Neuron (in vitro differentiated cells): ENCODE data around the gene TCF23.
"Not testable (repeated sequence)": the region's sequence is repeated elsewhere in the genome, so short reads cannot be mapped to it uniquely, and the experiment has no call there.

Experiments used
- H2AFZ ChIP-seq: one replicate; pipeline ENCODE4 v1.6.1; 2013; ENCODE audit warnings: low read depth, mild to moderate bottlenecking, inconsistent platforms, low read length, moderate library complexity
- H3K27me3 ChIP-seq: one replicate; pipeline ENCODE4 v1.6.1; 2013; ENCODE audit warnings: low read length; ENCODE audit not compliant: insufficient read depth
- H3K36me3 ChIP-seq: one replicate; pipeline ENCODE4 v1.6.1; 2013; ENCODE audit warnings: low read length; ENCODE audit not compliant: insufficient read depth
- H3K4me1 ChIP-seq: one replicate; pipeline ENCODE4 v1.6.1; 2013; ENCODE audit warnings: low read length; ENCODE audit not compliant: insufficient read depth
- H3K4me3 ChIP-seq: 2 replicates; pipeline ENCODE4 v1.5.1; 2013; ENCODE audit warnings: mild to moderate bottlenecking, low read length, moderate library complexity
- H3K9me3 ChIP-seq: one replicate; pipeline ENCODE4 v1.6.1; 2013; ENCODE audit warnings: low read length

The TCF23 gene

GRCh38 chr2:27175330-27175729, 26.5 kb downstream of the TCF23 start:
- no peaks in the 10 kb centered on the region for H3K9me3 ChIP-seq
- H2AFZ ChIP-seq = no peak overlapping the region
- H3K4me3 ChIP-seq = no peak overlapping the region
- H3K4me1 ChIP-seq = no peaks in the 10 kb centered on the region
- H3K27me3 ChIP-seq = peaks cover 32% of the 10 kb centered on the region
- H3K36me3 ChIP-seq = no peaks in the 10 kb centered on the region

DNA sequence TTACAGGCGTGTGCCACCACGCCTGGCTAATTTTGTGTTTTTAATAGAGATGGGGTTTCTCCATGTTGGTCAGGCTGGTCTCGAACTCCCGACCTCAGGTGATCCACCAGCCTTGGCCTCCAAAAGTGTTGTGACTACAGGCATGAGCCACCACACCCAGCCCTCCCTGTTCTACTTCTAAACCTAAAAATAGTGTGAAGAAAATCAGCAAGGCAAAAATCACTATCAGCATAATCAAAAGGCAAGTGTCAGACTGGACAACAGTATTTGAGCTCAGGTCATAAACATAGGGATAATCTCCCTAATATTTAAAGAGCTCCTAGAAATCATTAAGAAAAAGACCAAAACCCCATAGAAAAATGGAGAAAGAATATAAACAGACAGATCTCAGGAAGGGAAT, 27.0 kb downstream of the TCF23 start:
- H3K4me3 ChIP-seq, H3K4me1 ChIP-seq: not testable (repeated sequence)
- peaks cover 34% of the 10 kb centered on the region for H3K27me3 ChIP-seq

DNA sequence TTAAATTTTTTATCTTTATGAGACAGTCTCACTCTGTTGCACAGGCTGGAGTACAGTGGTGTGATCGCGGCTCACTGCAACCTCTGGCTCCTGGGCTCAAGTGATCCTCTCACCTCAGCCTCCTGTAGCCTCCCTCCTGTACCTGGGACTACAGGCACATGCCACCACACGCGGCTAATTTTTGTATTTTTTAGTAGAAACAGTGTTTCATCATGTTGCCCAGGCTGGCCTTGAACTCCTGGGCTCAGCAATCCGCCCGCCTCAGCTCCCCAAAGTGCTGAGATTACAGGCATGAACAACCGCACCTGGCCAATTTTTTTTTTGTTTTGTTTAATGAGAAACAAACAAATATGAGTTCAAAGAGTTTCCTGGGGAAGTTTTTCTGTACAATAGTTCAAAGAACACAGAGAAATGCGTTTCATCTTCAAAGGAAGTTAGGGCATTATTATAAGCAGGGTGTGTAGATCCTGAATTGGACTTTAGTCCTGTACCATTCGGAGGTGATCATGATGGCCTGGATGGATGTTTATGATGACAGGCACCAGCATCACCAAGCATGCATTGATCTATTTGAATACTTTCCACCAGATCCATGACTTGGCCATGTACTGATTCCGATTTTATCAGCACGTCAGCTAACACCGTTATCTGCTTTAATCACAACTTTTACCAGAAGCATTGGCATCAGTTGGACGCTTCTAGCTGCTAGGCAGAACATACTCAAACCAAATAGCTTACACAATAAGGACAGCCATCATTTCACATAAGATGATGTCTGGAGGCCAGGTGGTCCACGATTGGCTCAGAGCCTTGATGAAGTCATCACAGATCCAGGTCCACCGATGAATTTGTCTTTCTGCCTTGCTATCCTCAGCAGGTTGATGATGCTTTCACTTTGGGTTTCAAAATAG, 28.9 kb downstream of the TCF23 start:
- Histone ChIP-seq H3K4me3 (no peak overlapping the region), H3K27me3 (peaks cover 27% of the 10 kb centered on the region), H3K36me3 (no peaks in the 10 kb centered on the region), H2AFZ (no peak overlapping the region), H3K4me1 (peaks cover 4% of the 10 kb centered on the region), H3K9me3 (no peaks in the 10 kb centered on the region)

More for the DNA sequence above, 27.0 kb downstream of the TCF23 start:
- H3K36me3 ChIP-seq, H2AFZ ChIP-seq, H3K9me3 ChIP-seq: not testable (repeated sequence)

GRCh38 chr2:27178469-27178868, 29.7 kb downstream of the TCF23 start:
- peaks cover 4% of the 10 kb centered on the region for H3K4me1 ChIP-seq
- no peak overlapping the region for H3K4me3 ChIP-seq
- no peak overlapping the region for H2AFZ ChIP-seq
- no peaks in the 10 kb centered on the region for H3K36me3 ChIP-seq
- H3K27me3 ChIP-seq = peaks cover 21% of the 10 kb centered on the region
- H3K9me3 ChIP-seq = no peaks in the 10 kb centered on the region

GRCh38 chr2:27179344-27180000, 30.7 kb downstream of the TCF23 start:
- H3K36me3 ChIP-seq = no peaks in the 10 kb centered on the region
- H3K27me3 ChIP-seq = peaks cover 14% of the 10 kb centered on the region
- H3K4me3 ChIP-seq = no peak overlapping the region
- H3K9me3 ChIP-seq = no peaks in the 10 kb centered on the region
- no peak overlapping the region for H2AFZ ChIP-seq
- H3K4me1 ChIP-seq = peaks cover 4% of the 10 kb centered on the region

DNA sequence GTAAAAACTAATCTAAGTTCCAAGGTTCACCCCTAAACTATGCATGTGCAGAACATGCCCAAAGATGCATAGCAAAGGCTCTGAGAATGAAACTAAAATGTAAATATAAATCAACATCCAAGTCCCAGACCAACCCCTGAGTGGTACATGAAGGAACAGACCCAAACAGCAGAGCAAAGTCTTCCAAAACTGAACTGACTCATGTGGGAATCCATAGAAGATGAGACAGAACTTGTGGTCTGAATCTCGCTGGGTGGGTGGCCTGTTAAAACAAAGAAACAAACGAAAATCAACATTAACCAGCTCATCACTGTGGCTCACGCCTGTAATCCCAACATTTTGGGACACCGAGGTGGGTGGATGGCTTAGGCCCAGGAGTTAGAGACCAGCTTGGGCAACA, 33.5 kb downstream of the TCF23 start:
- Histone ChIP-seq H3K4me1 (peaks cover 4% of the 10 kb centered on the region), H3K27me3 (peaks cover 5% of the 10 kb centered on the region), H3K36me3 (no peaks in the 10 kb centered on the region), H3K9me3 (no peaks in the 10 kb centered on the region), H3K4me3 (no peak overlapping the region), H2AFZ (no peak overlapping the region)

- Histone ChIP-seq H3K36me3 (no peaks in the 10 kb centered on the region), H3K4me3 (no peak overlapping the region), H2AFZ (no peak overlapping the region), H3K4me1 (peaks cover 4% of the 10 kb centered on the region), H3K27me3 (peaks cover 5% of the 10 kb centered on the region), H3K9me3 (peaks cover 1% of the 10 kb centered on the region)
Observed at GRCh38 chr2:27184115-27184514, 35.3 kb downstream of the TCF23 start.

DNA sequence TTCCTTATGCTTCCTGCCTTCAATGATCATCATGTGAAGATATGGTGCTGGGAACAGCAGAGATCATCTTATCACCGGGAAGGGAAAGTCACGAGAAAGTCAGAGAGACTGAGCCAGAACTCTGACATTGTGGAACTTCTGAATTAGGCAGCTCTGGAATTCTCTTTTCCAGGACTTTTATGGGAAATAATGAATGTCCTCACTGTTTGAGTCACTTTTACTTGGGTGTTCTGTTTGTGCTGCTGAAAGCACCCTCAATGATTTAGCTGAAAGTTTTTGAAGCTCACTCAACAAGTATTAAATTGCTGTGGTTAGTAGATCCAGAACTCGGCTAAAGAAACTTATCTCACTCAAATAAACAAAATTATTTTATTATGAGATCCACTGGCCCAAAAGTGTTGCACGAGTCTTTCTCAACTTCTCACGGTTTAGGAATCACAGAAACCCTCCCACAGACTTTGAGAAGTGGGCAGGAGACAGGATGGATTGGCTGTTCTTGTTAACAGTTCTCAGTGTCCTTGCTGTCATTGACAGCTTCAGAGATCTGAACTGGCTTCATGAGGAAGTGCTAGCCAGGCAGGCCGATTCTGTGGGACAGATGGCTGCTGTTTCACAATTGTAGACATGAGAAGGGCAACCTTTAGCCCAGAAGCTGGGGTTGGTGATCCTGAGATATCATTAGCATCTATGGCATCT, 36.7 kb downstream of the TCF23 start:
- peaks cover 5% of the 10 kb centered on the region for H3K27me3 ChIP-seq
- H2AFZ ChIP-seq = no peak overlapping the region
- H3K4me3 ChIP-seq = no peak overlapping the region
- no peaks in the 10 kb centered on the region for H3K36me3 ChIP-seq
- peaks cover 4% of the 10 kb centered on the region for H3K4me1 ChIP-seq
- H3K9me3 ChIP-seq = peaks cover 1% of the 10 kb centered on the region

DNA sequence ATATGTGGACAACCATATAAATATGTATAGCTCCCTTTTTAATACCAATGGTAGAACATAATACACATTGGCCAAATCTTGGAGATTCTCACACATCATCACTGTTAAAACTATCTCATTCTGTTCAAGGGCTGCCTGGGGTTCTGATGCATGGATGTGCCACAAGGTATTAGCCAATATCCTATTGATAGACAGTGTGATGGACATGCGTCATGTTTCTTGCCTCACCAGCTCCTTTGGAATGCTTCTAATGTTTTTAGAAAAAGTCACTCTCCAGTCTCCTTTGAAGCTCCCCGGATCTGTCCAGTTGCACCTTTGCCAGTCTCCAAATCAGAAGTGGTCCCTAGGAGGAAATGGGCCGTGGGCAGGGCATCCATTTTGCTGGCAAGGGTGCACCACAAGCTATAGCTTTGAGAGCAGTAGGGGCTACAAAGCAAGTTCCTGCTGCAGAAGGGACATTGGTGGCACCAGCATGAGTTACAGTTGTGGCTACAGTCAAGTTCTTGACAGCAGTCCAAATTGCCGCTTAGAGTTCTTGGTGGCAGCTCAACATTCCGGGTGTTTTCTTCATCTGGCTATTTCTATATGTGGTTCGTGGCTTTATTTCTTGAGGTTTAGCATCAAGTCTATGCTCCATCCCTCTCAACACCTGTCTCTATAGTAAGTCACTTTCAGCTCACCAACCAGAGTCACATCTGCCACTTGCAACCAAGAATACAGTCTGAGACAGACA, 38.0 kb downstream of the TCF23 start:
- no peaks in the 10 kb centered on the region for H3K4me1 ChIP-seq
- no peak overlapping the region for H3K4me3 ChIP-seq
- H2AFZ ChIP-seq = no peak overlapping the region
- H3K36me3 ChIP-seq = no peaks in the 10 kb centered on the region
- H3K27me3 ChIP-seq = peaks cover 3% of the 10 kb centered on the region
- H3K9me3 ChIP-seq = peaks cover 1% of the 10 kb centered on the region

GRCh38 chr2:27189989-27190388, 41.2 kb downstream of the TCF23 start:
- peaks cover 1% of the 10 kb centered on the region for H3K9me3 ChIP-seq
- H3K4me1 ChIP-seq = no peaks in the 10 kb centered on the region
- no peaks in the 10 kb centered on the region for H3K36me3 ChIP-seq
- no peak overlapping the region for H3K4me3 ChIP-seq
- H2AFZ ChIP-seq = no peak overlapping the region
- no peaks in the 10 kb centered on the region for H3K27me3 ChIP-seq

- H3K4me3 ChIP-seq = no peak overlapping the region
- H3K27me3 ChIP-seq = no peaks in the 10 kb centered on the region
- no peaks in the 10 kb centered on the region for H3K36me3 ChIP-seq
- H3K9me3 ChIP-seq = peaks cover 1% of the 10 kb centered on the region
- H2AFZ ChIP-seq = no peak overlapping the region
- no peaks in the 10 kb centered on the region for H3K4me1 ChIP-seq
Observed at GRCh38 chr2:27191070-27191829, 42.4 kb downstream of the TCF23 start.
